Ovary (tissue), 3 donors: ENCODE results near the gene USP36.

ENCODE experiments used
- CTCF ChIP-seq, 3 donors: fragments of 450-650 bp in 2 of 3; fragments of 200-600 bp in 1 of 3; IDR thresholded peaks; one replicate each; pipeline versions ENCODE4 v1.5.1 to v1.8.0; 2016 to 2022; ENCODE audit warnings: antibody characterized with exemption in 3 of 3, mild to moderate bottlenecking in 1 of 3
- EP300 ChIP-seq: sonication (generic); formaldehyde crosslinking; IDR thresholded peaks from one replicate; pipeline ENCODE4 v1.6.1; 2017; ENCODE audit warnings: antibody characterized with exemption
- donor health status: DM: no; HTN: no; CAD: no.

GRCh38 chr17:78870621-78871020 is 30.0 kb upstream of the USP36 start:
- TF ChIP-seq CTCF (IDR thresholded peaks at IDR 0.05): no peak
- TF ChIP-seq EP300: no peak
